Measurements from ENCODE around the gene USH2A. TPM values are rescaled to one million over a fixed set of nuclear protein-coding genes. Genes with fewer than 3 reads are reported as not detected.

The USH2A gene
- polyA plus RNA-seq, 1 donor from 2014 or later, result 0.17 TPM

GRCh38 chr1:216330262-216330661, 93.0 kb downstream of the USH2A start:
- H3F3A ChIP-seq (ENCODE audit: insufficient read depth, low read length, poor library complexity, severe bottlenecking), result no peaks in the 10 kb centered on the region

GRCh38 chr1:216325946-216326345, 97.3 kb downstream of the USH2A start:
- Histone ChIP-seq H3K79me2 (replicated peaks; ENCODE audit: insufficient read depth, low read length) (no peaks in the 10 kb centered on the region), H3K9me2 (ENCODE audit: insufficient read depth, low read length) (no peaks in the 10 kb centered on the region), H3K4me3 (ENCODE audit: low read length) (no peak overlapping the region), H4K20me1 (ENCODE audit: insufficient read depth) (no peaks in the 10 kb centered on the region), H3K27ac (ENCODE audit: low read length) (no peak overlapping the region), H3K4me2 (ENCODE audit: low read length) (no peak overlapping the region), H2AFZ (ENCODE audit: low read depth, low read length) (no peak overlapping the region), H3K27me3 (ENCODE audit: insufficient read depth, low read depth, low read length) (no peaks in the 10 kb centered on the region), H3K36me3 (ENCODE audit: insufficient read depth, low read length) (no peaks in the 10 kb centered on the region), H3F3A (ENCODE audit: insufficient read depth, low read length, poor library complexity, severe bottlenecking) (no peaks in the 10 kb centered on the region), H3K9me3 (ENCODE audit: low read length) (no peaks in the 10 kb centered on the region), H3K9ac (ENCODE audit: low read length) (no peak overlapping the region)
- TF ChIP-seq POLR2AphosphoS5 (IDR thresholded peaks at IDR 0.05) (no peak), RAD21 (conservative IDR thresholded peaks at IDR 0.05) (no peak), SMC3 (conservative IDR thresholded peaks at IDR 0.05; ENCODE audit: poor library complexity) (no peak), MXI1 (conservative IDR thresholded peaks at IDR 0.05; ENCODE audit: poor library complexity, severe bottlenecking) (no peak), EZH2 (IDR thresholded peaks at IDR 0.05; ENCODE audit: borderline replicate concordance, insufficient read depth, low read length, poor library complexity, severe bottlenecking) (no peak), CTCF (IDR thresholded peaks at IDR 0.05; ENCODE audit: poor library complexity, severe bottlenecking) (no peak), TAF1 (IDR thresholded peaks at IDR 0.05; ENCODE audit: low read depth) (no peak)
- TF ChIP-seq, protein P1, sequence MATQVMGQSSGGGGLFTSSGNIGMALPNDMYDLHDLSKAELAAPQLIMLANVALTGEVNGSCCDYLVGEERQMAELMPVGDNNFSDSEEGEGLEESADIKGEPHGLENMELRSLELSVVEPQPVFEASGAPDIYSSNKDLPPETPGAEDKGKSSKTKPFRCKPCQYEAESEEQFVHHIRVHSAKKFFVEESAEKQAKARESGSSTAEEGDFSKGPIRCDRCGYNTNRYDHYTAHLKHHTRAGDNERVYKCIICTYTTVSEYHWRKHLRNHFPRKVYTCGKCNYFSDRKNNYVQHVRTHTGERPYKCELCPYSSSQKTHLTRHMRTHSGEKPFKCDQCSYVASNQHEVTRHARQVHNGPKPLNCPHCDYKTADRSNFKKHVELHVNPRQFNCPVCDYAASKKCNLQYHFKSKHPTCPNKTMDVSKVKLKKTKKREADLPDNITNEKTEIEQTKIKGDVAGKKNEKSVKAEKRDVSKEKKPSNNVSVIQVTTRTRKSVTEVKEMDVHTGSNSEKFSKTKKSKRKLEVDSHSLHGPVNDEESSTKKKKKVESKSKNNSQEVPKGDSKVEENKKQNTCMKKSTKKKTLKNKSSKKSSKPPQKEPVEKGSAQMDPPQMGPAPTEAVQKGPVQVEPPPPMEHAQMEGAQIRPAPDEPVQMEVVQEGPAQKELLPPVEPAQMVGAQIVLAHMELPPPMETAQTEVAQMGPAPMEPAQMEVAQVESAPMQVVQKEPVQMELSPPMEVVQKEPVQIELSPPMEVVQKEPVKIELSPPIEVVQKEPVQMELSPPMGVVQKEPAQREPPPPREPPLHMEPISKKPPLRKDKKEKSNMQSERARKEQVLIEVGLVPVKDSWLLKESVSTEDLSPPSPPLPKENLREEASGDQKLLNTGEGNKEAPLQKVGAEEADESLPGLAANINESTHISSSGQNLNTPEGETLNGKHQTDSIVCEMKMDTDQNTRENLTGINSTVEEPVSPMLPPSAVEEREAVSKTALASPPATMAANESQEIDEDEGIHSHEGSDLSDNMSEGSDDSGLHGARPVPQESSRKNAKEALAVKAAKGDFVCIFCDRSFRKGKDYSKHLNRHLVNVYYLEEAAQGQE (IDR thresholded peaks at IDR 0.05; ENCODE audit: borderline replicate concordance), result no peak

More at GRCh38 chr1:216330262-216330661, 93.0 kb downstream of the USH2A start:
- no peaks in the 10 kb centered on the region for H3K9me2 ChIP-seq (ENCODE audit: insufficient read depth, low read length)
- peaks cover 7% of the 10 kb centered on the region for H3K9me3 ChIP-seq (ENCODE audit: low read length)
- no peaks in the 10 kb centered on the region for H3K36me3 ChIP-seq (ENCODE audit: insufficient read depth, low read length)
- H3K4me3 ChIP-seq (ENCODE audit: low read length), result no peak overlapping the region
- no peak overlapping the region for H3K9ac ChIP-seq (ENCODE audit: low read length)
- H3K27ac ChIP-seq (ENCODE audit: low read length), result no peak overlapping the region
- H3K4me2 ChIP-seq (ENCODE audit: low read length), result no peak overlapping the region
- no peaks in the 10 kb centered on the region for H3K27me3 ChIP-seq (ENCODE audit: insufficient read depth, low read depth, low read length)
- TF ChIP-seq EP300 (conservative IDR thresholded peaks at IDR 0.05; ENCODE audit: poor library complexity, severe bottlenecking), result no peak
- no peak for TF ChIP-seq SMC3 (conservative IDR thresholded peaks at IDR 0.05; ENCODE audit: poor library complexity)
- no peak for TF ChIP-seq EZH2 (IDR thresholded peaks at IDR 0.05; ENCODE audit: borderline replicate concordance, insufficient read depth, low read length, poor library complexity, severe bottlenecking)
- no peaks in the 10 kb centered on the region for H3K79me2 ChIP-seq (replicated peaks; ENCODE audit: insufficient read depth, low read length)
- no peak overlapping the region for H2AFZ ChIP-seq (ENCODE audit: low read depth, low read length)
- H4K20me1 ChIP-seq (ENCODE audit: insufficient read depth), result no peaks in the 10 kb centered on the region

DNA sequence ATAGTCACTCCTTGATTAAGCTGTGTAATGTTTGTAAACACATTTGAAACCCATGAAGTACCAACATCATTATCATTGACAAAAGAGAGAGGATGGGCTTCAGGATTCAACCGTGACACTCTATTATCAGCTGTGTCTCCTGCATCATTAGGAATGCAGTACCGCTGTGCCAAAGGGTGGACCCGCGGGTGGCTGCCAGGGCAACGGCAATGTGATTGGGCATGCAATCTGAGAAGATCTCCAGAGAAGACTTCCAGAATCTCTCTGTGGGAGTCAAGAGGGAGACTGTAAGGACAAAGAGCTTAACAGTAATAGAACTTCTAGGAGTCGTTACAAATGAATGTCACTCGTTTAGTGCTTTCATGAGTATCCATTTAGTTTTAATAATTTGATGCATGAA, 97.9 kb downstream of the USH2A start:
- Histone ChIP-seq H3K9ac (ENCODE audit: low read length) (no peak overlapping the region), H3K36me3 (ENCODE audit: insufficient read depth, low read length) (no peaks in the 10 kb centered on the region), H3K4me2 (ENCODE audit: low read length) (no peak overlapping the region), H3K27me3 (ENCODE audit: insufficient read depth, low read depth, low read length) (no peaks in the 10 kb centered on the region), H3K9me2 (ENCODE audit: insufficient read depth, low read length) (no peaks in the 10 kb centered on the region), H3K79me2 (replicated peaks; ENCODE audit: insufficient read depth, low read length) (no peaks in the 10 kb centered on the region), H2AFZ (ENCODE audit: low read depth, low read length) (no peak overlapping the region), H3F3A (ENCODE audit: insufficient read depth, low read length, poor library complexity, severe bottlenecking) (no peaks in the 10 kb centered on the region), H3K4me3 (ENCODE audit: low read length) (no peak overlapping the region), H3K9me3 (ENCODE audit: low read length) (no peaks in the 10 kb centered on the region), H3K27ac (ENCODE audit: low read length) (no peak overlapping the region), H4K20me1 (ENCODE audit: insufficient read depth) (no peaks in the 10 kb centered on the region)
- TF ChIP-seq, protein P1 (IDR thresholded peaks at IDR 0.05; ENCODE audit: borderline replicate concordance), result no peak
- no peak for TF ChIP-seq SMC3 (conservative IDR thresholded peaks at IDR 0.05; ENCODE audit: poor library complexity)
- TF ChIP-seq EZH2 (IDR thresholded peaks at IDR 0.05; ENCODE audit: borderline replicate concordance, insufficient read depth, low read length, poor library complexity, severe bottlenecking), result no peak
- TF ChIP-seq TAF1 (IDR thresholded peaks at IDR 0.05; ENCODE audit: low read depth), result no peak
